PC-3 (cell line): ENCODE measurements around the gene APBA2.

Source experiments
- CTCF ChIP-seq: fragments of 300-600 bp; sonication (generic); conservative IDR thresholded peaks from 2 replicates; pipeline ENCODE4 v1.5.1; 2017; ENCODE audit warnings: antibody characterized with exemption, low read depth, mild to moderate bottlenecking, low read length
- EZH2 ChIP-seq: fragments of 300-600 bp; sonication (generic); IDR thresholded peaks from one replicate; pipeline ENCODE4 v1.6.1; 2017; ENCODE audit warnings: antibody characterized with exemption, mild to moderate bottlenecking, low read length; ENCODE audit not compliant: unreplicated experiment

DNA sequence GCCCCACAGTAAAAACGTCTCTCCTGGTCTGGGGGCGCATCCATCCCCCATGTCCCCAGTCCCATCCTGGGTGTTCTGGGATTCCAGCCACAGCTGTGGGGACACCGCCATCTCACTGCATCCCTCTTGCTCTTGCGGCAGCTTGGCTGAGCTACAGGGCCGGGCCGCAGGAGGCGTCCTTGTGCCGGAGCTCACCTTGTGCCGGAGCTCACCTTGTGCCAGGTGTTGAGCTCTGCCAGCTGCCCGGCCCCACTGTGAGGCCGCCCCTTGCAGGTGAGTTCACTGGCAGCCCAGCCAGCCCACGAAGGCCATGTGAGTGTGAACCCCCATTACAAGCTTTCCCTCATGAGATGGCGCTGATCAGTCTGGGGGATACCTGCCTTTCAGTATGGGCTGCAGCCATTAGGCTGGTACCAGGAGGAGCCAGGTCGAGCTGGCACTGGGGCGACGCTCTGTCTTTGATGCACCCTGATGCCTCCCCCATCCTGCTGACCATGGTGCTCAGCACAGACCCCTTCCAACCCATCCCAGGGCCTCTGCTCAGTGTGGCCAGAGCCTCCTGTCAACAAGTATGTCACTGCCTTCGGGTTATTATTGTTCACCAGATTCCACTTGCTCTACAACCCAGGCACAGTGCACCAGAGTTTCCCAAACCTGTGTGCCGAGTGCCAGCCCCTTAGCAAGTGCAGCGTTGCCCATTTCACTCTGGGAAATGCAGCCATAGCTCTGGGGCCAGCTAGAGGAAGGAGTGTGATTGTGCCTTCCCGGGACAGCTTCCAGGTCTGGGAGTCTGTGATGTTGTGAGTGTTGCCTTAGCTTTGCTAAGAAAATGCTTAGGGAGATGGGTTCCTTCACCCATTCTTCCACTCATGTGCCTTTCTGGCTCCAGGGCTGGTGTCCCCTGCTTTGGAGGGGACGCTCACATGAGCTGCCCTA is 105.7 kb downstream of the APBA2 start:
- TF ChIP-seq EZH2 (no peak), CTCF (no peak)
